ENCODE measurements around the gene IZUMO1.
A peak's percentile ranks its signal among the peaks of the same experiment; 100 is the strongest.
"Not testable (repeated sequence)": the region's sequence is repeated elsewhere in the genome, so short reads cannot be mapped to it uniquely, and the experiment has no call there.

IZUMO1 gene

DNA sequence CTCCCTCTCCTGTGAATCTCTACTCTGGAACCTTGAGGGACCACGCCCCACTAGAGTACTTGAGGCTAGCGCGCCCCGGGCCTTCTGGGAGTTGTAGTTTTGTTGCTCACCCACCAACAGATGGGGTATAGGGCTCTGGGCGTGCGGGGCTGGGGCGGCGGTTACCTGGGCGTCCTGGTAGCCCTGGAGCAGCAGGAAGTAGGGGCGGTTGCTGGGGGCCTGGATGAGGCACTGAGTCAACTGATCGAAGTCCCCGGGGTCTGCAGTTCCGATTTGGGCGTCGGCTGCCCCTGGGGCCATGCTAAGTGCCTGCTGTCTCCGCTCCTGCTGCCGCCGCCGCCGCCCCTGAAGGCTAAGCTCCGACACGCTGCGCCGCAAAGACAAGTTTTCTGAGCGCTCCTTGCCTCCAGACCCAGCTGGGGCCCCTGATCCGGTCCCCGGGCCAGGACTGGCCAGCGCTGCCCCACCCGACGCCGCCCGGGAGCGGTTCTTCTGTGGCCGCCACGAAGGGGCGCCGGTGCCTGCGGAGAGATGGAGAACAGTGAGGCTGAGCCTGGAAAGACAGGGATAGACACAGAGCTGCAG lies 11.6 kb downstream of the IZUMO1 start:
- no peak for DNase-seq

GRCh38 chr19:48734625-48735024 lies 12.1 kb downstream of the IZUMO1 start:
- no peak for DNase-seq

GRCh38 chr19:48731452-48731851 lies 15.3 kb downstream of the IZUMO1 start:
- no peak for DNase-seq

GRCh38 chr19:48728911-48729664 lies 17.6 kb downstream of the IZUMO1 start:
- DNase-seq = no peak

DNA sequence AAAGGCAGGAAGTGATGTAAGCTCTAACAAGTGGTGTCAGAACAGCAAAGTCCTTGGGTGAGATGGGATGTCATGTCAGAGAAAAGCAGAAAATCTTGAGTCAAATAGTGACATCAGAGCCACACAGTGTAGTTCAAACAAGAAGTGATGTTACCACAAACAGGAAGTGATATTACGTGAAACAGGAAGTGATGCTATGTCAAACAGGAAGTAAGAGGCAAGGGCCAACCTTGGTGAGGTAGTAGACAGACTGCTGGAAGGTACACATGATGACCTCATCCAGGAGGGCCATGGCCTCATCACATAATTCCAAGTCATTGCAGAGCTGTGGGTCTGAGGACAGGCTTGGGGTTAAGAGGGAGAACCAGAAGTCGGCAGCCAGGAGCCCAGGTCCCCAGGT lies 20.2 kb downstream of the IZUMO1 start:
- DNase-seq = peak; percentile 69

GRCh38 chr19:48724796-48725753 lies 21.6 kb downstream of the IZUMO1 start:
- peak; percentile 66 for DNase-seq

- DNase-seq = no peak
These were observed 24.5 kb downstream of the IZUMO1 start for GRCh38 chr19:48722196-48722708.

- DNase-seq = peak; percentile 97
These were observed 26.0 kb downstream of the IZUMO1 start for GRCh38 chr19:48720613-48721296.

GRCh38 chr19:48720251-48720612 lies 26.5 kb downstream of the IZUMO1 start:
- no peak for DNase-seq

- DNase-seq = no peak
These were observed 27.2 kb downstream of the IZUMO1 start, which contains the start of gene MAMSTR for GRCh38 chr19:48719263-48720171. Gene MAMSTR, minus strand, starts transcription at chr19:48719725. Its CDS starts 694 bp downstream, at chr19:48719031.

DNA sequence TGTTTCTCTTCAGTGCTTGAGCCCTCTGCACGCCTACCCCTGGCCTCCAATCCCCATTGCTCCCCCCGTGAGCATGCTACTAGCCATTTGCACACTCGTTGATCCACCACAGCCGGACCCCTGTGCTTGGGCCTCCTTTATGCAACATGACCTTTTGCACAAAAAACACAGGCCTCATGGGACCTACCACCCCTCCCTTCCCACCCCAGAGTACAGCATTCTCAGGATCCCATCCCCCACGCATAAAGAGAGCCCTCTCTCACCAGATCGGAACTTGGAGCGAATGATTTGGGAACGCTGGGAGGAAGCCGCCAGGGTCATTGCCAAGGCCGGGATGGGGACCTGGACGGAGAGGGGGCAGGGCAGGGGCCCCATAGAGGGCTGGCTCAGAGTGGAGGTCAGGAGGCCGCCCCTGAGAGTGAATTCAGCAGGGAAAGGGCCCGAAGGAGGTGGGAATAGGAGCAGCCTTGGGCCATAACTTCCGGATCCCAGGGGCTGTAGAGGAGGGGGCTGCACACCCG lies 27.9 kb downstream of the IZUMO1 start:
- DNase-seq = no peak

DNA sequence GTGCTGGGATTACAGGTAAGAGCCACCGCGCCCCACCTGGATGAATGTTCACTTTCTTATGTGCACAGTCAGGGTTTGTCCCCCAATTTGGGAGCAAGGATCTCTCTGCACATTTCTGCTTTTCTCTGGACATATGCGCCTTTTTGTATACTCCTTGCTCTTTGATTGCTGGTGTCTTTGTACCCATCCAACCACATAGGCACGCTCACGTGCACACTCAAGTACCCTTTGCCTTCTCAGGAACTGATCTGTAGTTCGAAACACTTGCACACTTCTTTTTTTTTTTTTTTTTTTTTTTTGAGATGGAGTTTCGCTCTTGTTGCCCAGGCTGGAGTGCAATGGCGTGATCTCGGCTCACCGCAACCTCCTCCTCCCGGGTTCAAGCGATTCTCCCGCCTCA lies 28.6 kb downstream of the IZUMO1 start:
- DNase-seq = not testable (repeated sequence)

DNA sequence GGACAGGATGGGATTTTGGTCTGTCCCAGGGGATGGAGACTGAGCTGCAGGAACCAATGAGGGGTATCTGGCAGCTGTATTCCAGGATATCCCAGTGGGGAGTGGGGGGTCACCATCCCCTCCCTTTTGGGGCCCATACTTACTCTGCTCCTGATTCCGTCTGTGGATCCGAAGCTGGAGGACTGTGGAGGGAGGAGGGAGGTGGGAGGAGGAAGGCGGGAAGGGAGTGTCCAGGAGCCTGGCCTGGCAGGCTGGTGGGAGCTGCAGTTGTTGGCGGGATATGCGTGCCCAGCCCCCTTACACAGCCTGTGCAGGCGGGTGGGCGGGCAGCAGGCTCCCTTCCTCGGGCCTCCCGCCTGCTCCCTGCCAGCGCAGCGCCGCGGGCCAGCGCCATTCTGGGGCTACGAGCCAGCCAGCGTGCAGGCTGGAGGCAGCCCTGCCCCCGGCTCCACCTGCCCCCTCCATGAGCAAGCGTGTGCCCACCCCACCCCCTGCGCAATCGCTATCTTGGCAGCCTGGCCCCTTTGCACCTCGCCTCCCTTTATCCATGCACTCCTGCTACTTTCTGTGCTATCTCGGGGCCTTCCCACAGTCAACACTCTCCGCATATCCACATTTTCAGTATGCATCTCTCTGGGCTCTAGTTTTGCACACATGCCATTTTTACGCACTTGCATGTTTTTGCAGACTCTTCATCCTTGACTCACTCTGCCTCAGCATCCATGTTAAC lies 30.0 kb downstream of the IZUMO1 start:
- DNase-seq = no peak

DNA sequence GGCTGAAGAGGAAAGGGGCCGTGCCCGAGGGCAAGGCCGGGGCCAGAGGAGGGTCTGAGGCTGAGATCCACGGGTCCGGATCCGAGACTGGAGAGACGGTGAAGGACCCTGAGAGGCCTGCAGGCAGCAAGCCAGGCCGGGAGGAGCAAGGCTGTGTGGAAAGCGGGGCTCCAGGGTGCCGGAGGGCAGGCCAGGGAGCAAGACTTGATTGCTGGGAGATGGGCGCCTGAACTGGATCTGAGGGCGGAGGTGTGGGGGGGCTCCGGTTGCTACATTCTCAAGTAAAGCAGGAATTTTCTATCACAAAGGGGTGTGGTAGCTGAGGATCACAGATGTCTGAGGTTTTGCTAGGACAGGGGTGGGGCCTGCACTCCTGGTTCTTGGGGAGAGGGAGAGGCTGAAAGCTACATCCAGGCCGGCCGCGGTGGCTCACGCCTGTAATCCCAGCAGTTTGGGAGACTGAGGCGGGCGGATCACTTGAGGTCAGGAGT lies 31.0 kb downstream of the IZUMO1 start:
- no peak for DNase-seq

DNA sequence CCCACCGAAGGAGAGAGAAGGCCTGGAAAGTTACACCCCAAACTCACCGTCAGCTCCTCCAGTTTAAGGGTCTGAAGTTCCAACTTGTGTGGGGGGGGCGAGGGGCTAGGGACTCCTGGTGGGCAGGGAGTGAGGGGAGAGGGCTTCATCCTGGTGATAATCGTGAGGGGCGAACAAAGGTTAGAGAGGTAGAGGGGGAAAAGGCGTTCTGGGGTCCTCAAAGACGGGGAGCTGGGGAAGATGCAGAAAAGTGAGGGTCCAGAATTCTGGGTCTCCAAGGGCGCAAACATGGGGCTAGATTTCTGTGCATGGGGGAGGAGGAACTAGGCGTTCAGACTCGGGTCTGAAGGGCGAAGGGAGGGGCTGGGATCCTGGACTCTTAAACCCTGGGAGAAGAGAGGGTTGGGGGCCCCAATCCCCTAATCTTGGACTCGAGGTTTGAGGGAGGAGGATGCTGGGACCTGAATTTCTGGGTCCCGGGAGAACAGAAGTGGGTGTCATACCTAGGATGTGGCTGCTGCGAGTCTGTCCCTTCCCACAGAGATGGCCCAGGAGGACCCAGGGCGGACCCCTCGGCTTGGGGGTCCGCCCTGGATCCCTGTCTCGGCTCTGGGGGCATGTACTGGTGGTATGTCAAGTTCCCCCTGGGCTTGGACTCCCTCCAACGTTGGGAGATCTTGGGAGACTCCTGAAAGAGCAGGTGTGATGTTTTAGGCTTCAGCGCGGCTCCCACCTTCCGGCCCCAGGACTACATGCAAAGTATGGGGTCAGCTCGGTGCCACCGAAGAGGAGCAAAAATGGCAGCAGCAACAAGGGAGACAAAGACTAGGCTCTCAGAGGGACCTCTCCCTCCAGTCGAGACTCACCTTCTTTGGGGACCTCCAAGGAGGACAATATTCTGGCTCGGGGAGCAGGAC lies 31.7 kb downstream of the IZUMO1 start:
- no peak for DNase-seq

DNA sequence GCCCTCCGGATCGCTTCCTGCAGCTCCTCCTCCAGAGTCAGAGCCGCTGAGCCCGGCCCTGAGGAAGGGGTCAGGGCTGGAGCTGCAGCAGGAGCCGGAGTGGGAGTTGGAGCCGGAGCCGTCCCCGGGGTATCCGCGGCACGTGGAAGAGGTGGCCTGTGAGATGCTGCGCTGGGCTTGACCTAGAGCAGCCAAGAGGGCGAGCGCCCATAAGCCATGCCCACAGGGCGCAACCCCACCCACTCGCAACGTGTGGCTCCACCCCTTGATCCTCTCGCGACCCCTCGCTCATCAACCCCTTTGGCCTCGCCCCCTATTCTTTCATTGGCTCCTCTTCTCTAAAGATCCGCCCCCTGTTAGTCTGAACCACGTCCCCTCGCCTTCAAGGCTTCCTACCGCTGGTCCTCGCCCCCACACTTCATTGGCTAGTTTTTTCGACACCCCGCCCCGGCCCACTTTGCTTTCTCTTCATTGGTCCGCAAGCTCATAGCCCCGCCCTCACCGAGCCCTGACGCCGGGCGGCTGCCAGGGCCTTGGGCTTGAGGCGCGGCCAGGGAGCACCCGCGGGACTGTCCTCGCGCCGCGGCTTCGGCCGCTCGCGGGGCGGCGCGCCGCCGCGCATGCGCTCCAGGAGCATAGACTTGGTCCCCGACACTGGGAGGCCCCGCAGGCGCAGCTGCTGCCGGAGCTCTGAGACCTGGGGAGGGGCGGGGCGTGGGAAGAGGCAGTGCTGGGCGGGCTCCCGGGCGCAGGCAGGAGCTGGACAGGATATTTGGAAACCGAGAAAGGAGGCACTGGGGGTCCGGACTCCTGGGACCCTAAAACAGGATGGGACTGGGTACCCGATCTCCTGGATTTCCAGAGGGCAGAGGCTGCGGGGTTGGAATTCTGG lies 32.6 kb downstream of the IZUMO1 start:
- DNase-seq = peak; percentile 99

GRCh38 chr19:48713041-48713863 lies 33.5 kb downstream of the IZUMO1 start:
- no peak for DNase-seq
